Measurements from ENCODE around the gene LHX1.

The LHX1 gene

GRCh38 chr17:36939802-36940312, 2.6 kb downstream of the LHX1 start:
- DNase-seq, result no peak

- DNase-seq, result peak; percentile 61
Measured at GRCh38 chr17:36940313-36941264, 3.3 kb downstream of the LHX1 start.

GRCh38 chr17:36941265-36942010, 4.2 kb downstream of the LHX1 start:
- peak; percentile 62 for DNase-seq

- peak; percentile 63 for DNase-seq
Measured at GRCh38 chr17:36942019-36942599, 4.8 kb downstream of the LHX1 start.

GRCh38 chr17:36942631-36943125, 5.4 kb downstream of the LHX1 start:
- peak; percentile 68 for DNase-seq

GRCh38 chr17:36943250-36944191, 6.2 kb downstream of the LHX1 start:
- DNase-seq, result peak; percentile 60

- DNase-seq, result no peak
Measured at GRCh38 chr17:36944553-36944952, 7.3 kb downstream of the LHX1 start.

GRCh38 chr17:36945140-36945539, 7.9 kb downstream of the LHX1 start:
- DNase-seq, result no peak

GRCh38 chr17:36945959-36946725, 8.9 kb downstream of the LHX1 start:
- no peak for DNase-seq

GRCh38 chr17:36946726-36947091, 9.4 kb downstream of the LHX1 start:
- no peak for DNase-seq

- no peak for DNase-seq
Measured at GRCh38 chr17:36947922-36948716, 10.8 kb downstream of the LHX1 start.

GRCh38 chr17:36948717-36949460, 11.6 kb downstream of the LHX1 start, which contains the start of gene AATF:
AATF (plus strand) TSS chr17:36948954; CDS start chr17:36949126, 172 bp downstream.
- peak; percentile 99 for DNase-seq

- no peak for DNase-seq
Measured at GRCh38 chr17:36949461-36949927, 12.2 kb downstream of the LHX1 start.

- DNase-seq, result no peak
Measured at GRCh38 chr17:36950027-36950426, 12.8 kb downstream of the LHX1 start.

GRCh38 chr17:36951084-36951789, 14.0 kb downstream of the LHX1 start:
- no peak for DNase-seq

GRCh38 chr17:36971508-36971907, 34.2 kb downstream of the LHX1 start:
- DNase-seq, result no peak

GRCh38 chr17:36972186-36972700, 35.0 kb downstream of the LHX1 start:
- DNase-seq, result no peak

- DNase-seq, result no peak
Measured at GRCh38 chr17:36972905-36973304, 35.6 kb downstream of the LHX1 start.

Data from activated effector memory CD4-positive, alpha-beta T cell treated with anti-CD3 and anti-CD28 coated beads, Interleukin-2, amount 50 U/mL, for 16 hours (primary cell).